ENCODE data around the gene CAMTA1. TPM values are rescaled to one million over a fixed set of nuclear protein-coding genes. Genes with fewer than 3 reads are reported as not detected.

CAMTA1 gene
- total and polyA plus RNA-seq, 3 experiments from 2014 or later: 60.2 to 79.0 (median 61.7) TPM

DNA sequence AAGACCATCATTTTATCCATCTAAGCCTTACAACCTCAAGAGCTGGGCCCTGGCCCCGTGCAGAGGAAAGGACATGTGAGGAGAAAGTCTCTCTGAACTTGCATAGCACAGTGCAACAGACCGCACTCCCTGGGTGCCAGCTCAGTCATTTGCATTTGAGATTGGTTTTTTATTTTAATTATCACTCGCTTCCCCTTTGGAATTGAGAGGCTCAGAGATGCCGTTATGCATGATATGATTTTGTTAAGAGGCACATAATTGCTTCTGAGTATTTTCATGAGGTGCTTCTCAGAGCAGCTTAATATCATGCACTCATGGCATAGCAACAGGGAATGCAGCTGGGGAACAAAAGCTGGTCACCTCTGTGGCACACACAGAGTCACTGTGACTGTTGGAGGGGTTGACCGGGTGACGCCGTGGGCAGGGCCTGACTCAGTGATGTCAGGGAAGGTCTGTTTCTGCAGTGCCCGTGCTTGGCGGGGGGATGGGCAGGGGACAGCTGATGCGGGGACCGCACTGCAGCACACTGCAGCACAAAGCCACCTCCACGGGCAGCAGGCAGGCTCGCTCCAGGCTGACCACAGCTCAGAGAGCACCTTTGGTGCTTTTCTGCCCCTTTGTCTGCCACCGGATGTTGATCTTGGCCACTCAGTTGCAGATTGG lies 942.7 kb downstream of the CAMTA1 start:
- Mint-ChIP-seq H3K27me3 (peaks cover 9 to 29% of the 10 kb centered on the region in 2 donors), H3K4me1 (peaks cover 5 to 9% (median 9%) of the 10 kb centered on the region in 3 donors), H3K9me3 (peaks cover 0 to 3% (median 0%) of the 10 kb centered on the region in 5 donors), H3K27ac (no peak overlapping the region), H3K36me3 (peaks cover 0 to 1% (median 0%) of the 10 kb centered on the region in 3 donors), H3K4me3 (no peak overlapping the region)
- H3K4me3 ChIP-seq (ENCODE audit: low read length): no peak overlapping the region
- H3K4me1 ChIP-seq (ENCODE audit: insufficient read depth, low read length): no peaks in the 10 kb centered on the region
- DNase-seq: no peak
- H3K27ac ChIP-seq (ENCODE audit: low read depth, low read length): no peak overlapping the region
- ChIA-PET POLR2A (no interaction called here), CTCF (interaction anchor here (1.9 to 2.1 kb wide), 2 partner anchors 24 to 60 kb away, joined by 6 to 9 read pairs; no protein-coding TSS in a partner anchor)
- H3K27me3 ChIP-seq (ENCODE audit: insufficient read depth, low read length, poor library complexity, severe bottlenecking): no peaks in the 10 kb centered on the region
- no peaks in the 10 kb centered on the region for H3K9me3 ChIP-seq (ENCODE audit: low read length)
- H3K36me3 ChIP-seq (ENCODE audit: insufficient read depth, low read length): no peaks in the 10 kb centered on the region

DNA sequence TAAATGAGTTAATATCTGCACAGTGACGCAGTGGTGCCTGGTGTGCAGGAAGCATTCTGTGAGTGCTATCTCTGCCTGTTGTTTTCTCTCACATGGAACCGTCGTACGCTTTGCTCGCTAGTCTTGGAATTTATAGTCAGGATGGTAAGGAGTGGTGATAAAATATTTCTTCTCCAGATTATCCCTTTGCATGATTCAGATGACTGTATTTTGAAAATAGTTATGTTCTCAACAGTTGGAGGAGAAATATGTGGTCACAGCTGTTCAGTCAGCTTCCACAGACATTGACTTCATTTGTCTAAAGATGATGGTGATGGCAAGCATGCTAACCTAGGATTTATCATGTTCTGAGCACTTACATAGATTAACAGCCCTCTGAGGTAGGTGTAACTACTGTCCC lies 944.5 kb downstream of the CAMTA1 start:
- Histone ChIP-seq H3K36me3 (ENCODE audit: insufficient read depth, low read length) (no peaks in the 10 kb centered on the region), H3K4me3 (ENCODE audit: low read length) (no peak overlapping the region), H3K4me1 (ENCODE audit: insufficient read depth, low read length) (no peaks in the 10 kb centered on the region), H3K27me3 (ENCODE audit: insufficient read depth, low read length, poor library complexity, severe bottlenecking) (no peaks in the 10 kb centered on the region), H3K9me3 (ENCODE audit: low read length) (no peaks in the 10 kb centered on the region), H3K27ac (ENCODE audit: low read depth, low read length) (no peak overlapping the region)
- peaks cover 8 to 31% of the 10 kb centered on the region in 2 donors for H3K27me3 Mint-ChIP-seq
- DNase-seq: no peak
- CTCF ChIA-PET: no interaction called here
- peaks cover 5 to 9% (median 9%) of the 10 kb centered on the region in 3 donors for H3K4me1 Mint-ChIP-seq
- POLR2A ChIA-PET: no interaction called here
- H3K4me3 Mint-ChIP-seq: no peak overlapping the region
- H3K36me3 Mint-ChIP-seq: peaks cover 0 to 1% (median 0%) of the 10 kb centered on the region in 3 donors
- H3K9me3 Mint-ChIP-seq: peaks cover 0 to 3% (median 0%) of the 10 kb centered on the region in 5 donors
- no peak overlapping the region for H3K27ac Mint-ChIP-seq

DNA sequence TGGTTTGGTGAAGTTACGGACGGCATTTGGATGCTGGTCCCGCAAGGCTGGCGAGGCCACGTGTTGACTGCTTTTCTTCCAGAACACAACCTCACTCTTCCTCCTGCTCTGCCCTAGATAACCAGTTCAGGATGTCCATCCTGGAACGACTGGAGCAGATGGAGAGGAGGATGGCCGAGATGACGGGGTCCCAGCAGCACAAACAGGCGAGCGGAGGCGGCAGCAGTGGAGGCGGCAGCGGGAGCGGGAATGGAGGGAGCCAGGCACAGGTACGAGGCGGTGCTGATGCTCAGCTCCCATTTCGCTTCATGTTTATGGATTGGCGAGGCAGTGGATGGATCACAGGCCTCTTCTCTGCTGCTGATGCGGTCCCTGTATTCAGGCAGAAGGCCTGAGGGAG lies 947.1 kb downstream of the CAMTA1 start:
- Mint-ChIP-seq H3K27me3 (peaks cover 9 to 40% of the 10 kb centered on the region in 2 donors), H3K4me1 (no peaks in the 10 kb centered on the region), H3K4me3 (no peak overlapping the region), H3K36me3 (peaks cover 0 to 1% (median 0%) of the 10 kb centered on the region in 3 donors), H3K27ac (no peak overlapping the region), H3K9me3 (peaks cover 0 to 3% (median 0%) of the 10 kb centered on the region in 5 donors)
- ChIA-PET CTCF (no interaction called here), POLR2A (no interaction called here)
- H3K36me3 ChIP-seq (ENCODE audit: insufficient read depth, low read length): no peaks in the 10 kb centered on the region
- H3K4me3 ChIP-seq (ENCODE audit: low read length): no peak overlapping the region
- DNase-seq: no peak
- no peaks in the 10 kb centered on the region for H3K4me1 ChIP-seq (ENCODE audit: insufficient read depth, low read length)
- no peaks in the 10 kb centered on the region for H3K27me3 ChIP-seq (ENCODE audit: insufficient read depth, low read length, poor library complexity, severe bottlenecking)
- H3K9me3 ChIP-seq (ENCODE audit: low read length): no peaks in the 10 kb centered on the region
- no peak overlapping the region for H3K27ac ChIP-seq (ENCODE audit: low read depth, low read length)

DNA sequence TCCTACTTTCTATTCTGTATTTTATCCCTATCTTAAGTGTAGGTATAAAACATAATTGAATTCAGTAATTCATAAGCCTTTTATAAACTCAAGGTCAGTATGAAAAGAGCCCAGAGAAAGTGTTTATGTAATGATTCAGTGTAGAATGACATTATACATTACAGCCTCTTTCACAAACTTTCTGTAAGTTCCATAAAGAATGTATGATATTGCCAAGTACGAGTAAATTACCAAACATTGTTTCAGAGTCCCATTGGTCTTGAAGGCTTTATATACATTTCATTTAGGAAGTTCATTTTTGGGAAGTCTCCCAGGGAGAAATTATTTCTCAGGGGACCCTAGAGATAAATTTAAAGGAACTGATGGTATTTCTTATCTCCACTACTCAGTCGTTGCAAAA lies 948.0 kb downstream of the CAMTA1 start:
- DNase-seq: no peak
- Mint-ChIP-seq H3K27me3 (peaks cover 9 to 43% of the 10 kb centered on the region in 2 donors), H3K4me1 (no peaks in the 10 kb centered on the region), H3K27ac (peak overlapping the region in 1 of 8 donors; percentile 59), H3K9me3 (peaks cover 0 to 3% (median 0%) of the 10 kb centered on the region in 5 donors), H3K36me3 (peaks cover 0 to 1% (median 0%) of the 10 kb centered on the region in 3 donors), H3K4me3 (no peak overlapping the region)
- H3K36me3 ChIP-seq (ENCODE audit: insufficient read depth, low read length): no peaks in the 10 kb centered on the region
- POLR2A ChIA-PET: no interaction called here
- no peak overlapping the region for H3K4me3 ChIP-seq (ENCODE audit: low read length)
- peaks cover 3% of the 10 kb centered on the region for H3K27me3 ChIP-seq (ENCODE audit: insufficient read depth, low read length, poor library complexity, severe bottlenecking)
- H3K27ac ChIP-seq (ENCODE audit: low read depth, low read length): no peak overlapping the region
- no peaks in the 10 kb centered on the region for H3K4me1 ChIP-seq (ENCODE audit: insufficient read depth, low read length)
- H3K9me3 ChIP-seq (ENCODE audit: low read length): no peaks in the 10 kb centered on the region
- CTCF ChIA-PET: no interaction called here

DNA sequence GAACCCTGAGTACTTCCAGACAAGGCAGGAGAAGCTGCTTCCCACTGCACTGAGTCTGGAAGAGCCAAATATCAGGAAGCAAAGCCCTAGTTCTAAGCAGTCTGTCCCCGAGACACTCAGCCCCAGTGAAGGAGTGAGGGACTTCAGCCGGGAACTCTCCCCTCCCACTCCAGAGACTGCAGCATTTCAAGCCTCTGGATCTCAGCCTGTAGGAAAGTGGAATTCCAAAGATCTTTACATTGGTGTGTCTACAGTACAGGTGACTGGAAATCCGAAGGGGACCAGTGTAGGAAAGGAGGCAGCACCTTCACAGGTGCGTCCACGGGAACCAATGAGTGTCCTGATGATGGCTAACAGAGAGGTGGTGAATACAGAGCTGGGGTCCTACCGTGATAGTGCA lies 952.8 kb downstream of the CAMTA1 start:
- H3K4me3 Mint-ChIP-seq: no peak overlapping the region
- no peaks in the 10 kb centered on the region for H3K36me3 ChIP-seq (ENCODE audit: insufficient read depth, low read length)

DNA sequence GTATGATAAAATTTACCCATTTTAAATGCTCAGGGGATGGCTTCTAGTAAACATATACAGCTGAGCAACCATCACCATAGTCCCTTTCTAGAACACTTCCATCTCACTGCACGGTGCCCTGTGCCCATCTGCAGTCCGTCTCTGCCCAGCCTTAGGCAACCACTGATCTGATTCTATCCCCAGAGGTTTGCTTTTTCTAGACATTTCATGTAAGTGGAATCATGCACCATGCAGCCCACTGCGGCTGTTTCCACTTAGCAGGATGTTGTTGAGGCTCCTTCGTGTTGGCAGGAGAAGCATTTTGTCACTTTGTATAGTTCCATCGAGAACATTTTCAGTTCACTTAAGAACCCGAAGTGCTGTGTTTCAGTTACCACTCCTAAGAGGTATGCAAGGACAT lies 958.1 kb downstream of the CAMTA1 start:
- H3K4me1 Mint-ChIP-seq: peaks cover 3 to 7% (median 5%) of the 10 kb centered on the region in 3 donors
- Histone ChIP-seq H3K27me3 (ENCODE audit: insufficient read depth, low read length, poor library complexity, severe bottlenecking) (no peaks in the 10 kb centered on the region), H3K27ac (ENCODE audit: low read depth, low read length) (no peak overlapping the region), H3K4me3 (ENCODE audit: low read length) (no peak overlapping the region), H3K4me1 (ENCODE audit: insufficient read depth, low read length) (no peaks in the 10 kb centered on the region), H3K9me3 (ENCODE audit: low read length) (no peaks in the 10 kb centered on the region), H3K36me3 (ENCODE audit: insufficient read depth, low read length) (no peaks in the 10 kb centered on the region)
- no peaks in the 10 kb centered on the region for H3K9me3 Mint-ChIP-seq
- peaks cover 7 to 12% of the 10 kb centered on the region in 2 donors for H3K27me3 Mint-ChIP-seq
- ChIA-PET POLR2A (no interaction called here), CTCF (interaction anchor here (2.4 kb wide), 1 partner anchor 9 kb away, joined by 12 read pairs; no protein-coding TSS in a partner anchor)
- no peak for DNase-seq
- no peak overlapping the region for H3K4me3 Mint-ChIP-seq
- H3K27ac Mint-ChIP-seq: no peak overlapping the region
- peaks cover 0 to 15% (median 0%) of the 10 kb centered on the region in 3 donors for H3K36me3 Mint-ChIP-seq

More for the DNA sequence above, 952.8 kb downstream of the CAMTA1 start:
- ChIA-PET POLR2A (no interaction called here), CTCF (no interaction called here)
- Mint-ChIP-seq H3K27ac (no peak overlapping the region), H3K9me3 (no peaks in the 10 kb centered on the region), H3K36me3 (peaks cover 0 to 15% (median 0%) of the 10 kb centered on the region in 3 donors), H3K27me3 (peaks cover 10 to 32% of the 10 kb centered on the region in 2 donors), H3K4me1 (peaks cover 0 to 5% (median 3%) of the 10 kb centered on the region in 3 donors)
- H3K4me1 ChIP-seq (ENCODE audit: insufficient read depth, low read length): no peaks in the 10 kb centered on the region
- no peak overlapping the region for H3K4me3 ChIP-seq (ENCODE audit: low read length)
- no peaks in the 10 kb centered on the region for H3K9me3 ChIP-seq (ENCODE audit: low read length)
- no peak for DNase-seq
- peaks cover 3% of the 10 kb centered on the region for H3K27me3 ChIP-seq (ENCODE audit: insufficient read depth, low read length, poor library complexity, severe bottlenecking)
- no peak overlapping the region for H3K27ac ChIP-seq (ENCODE audit: low read depth, low read length)

DNA sequence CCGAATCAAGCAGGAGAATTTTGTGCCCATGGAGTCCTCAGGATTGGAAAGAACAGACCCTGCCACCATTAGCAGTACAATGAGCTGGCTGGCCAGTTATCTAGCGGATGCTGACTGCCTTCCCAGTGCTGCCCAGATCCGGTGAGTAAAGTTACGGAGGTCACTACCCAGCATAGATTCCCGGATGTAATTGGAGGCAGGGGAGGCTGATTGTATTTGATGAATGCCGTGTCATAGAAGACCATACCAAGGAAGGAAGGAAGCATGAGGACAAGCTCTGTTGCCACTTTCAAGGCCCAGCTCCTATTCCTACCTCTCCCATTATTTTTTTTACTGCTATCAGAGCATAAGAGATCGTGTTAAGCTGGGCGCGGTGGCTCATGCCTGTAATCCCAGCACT lies 959.6 kb downstream of the CAMTA1 start:
- H3K9me3 ChIP-seq (ENCODE audit: low read length): no peaks in the 10 kb centered on the region
- H3K4me1 ChIP-seq (ENCODE audit: insufficient read depth, low read length): no peaks in the 10 kb centered on the region
- peaks cover 3 to 6% of the 10 kb centered on the region in 2 donors for H3K27me3 Mint-ChIP-seq

DNA sequence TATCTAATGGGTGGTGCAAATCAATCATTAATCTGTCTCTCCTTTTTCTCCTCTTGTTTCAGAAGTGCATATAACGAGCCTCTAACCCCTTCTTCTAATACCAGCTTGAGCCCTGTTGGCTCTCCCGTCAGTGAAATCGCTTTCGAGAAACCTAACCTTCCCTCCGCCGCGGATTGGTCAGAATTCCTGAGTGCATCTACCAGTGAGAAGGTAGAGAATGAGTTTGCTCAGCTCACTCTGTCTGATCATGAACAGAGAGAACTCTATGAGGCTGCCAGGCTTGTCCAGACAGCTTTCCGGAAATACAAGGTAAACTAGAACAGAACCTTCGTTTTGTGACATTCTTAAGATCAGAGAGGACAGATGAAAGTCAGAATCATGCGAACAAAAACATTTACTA lies 960.5 kb downstream of the CAMTA1 start:
- Mint-ChIP-seq H3K27me3 (peaks cover 3 to 6% of the 10 kb centered on the region in 2 donors), H3K27ac (peak overlapping the region in 2 of 8 donors; percentile 1 to 41), H3K4me3 (no peak overlapping the region), H3K36me3 (no peaks in the 10 kb centered on the region), H3K4me1 (peaks cover 4 to 12% (median 7%) of the 10 kb centered on the region in 3 donors), H3K9me3 (no peaks in the 10 kb centered on the region)
- H3K27ac ChIP-seq (ENCODE audit: low read depth, low read length): no peak overlapping the region
- no peaks in the 10 kb centered on the region for H3K36me3 ChIP-seq (ENCODE audit: insufficient read depth, low read length)
- ChIA-PET POLR2A (no interaction called here), CTCF (interaction anchor here (2.0 kb wide), 1 partner anchor 78 kb away, joined by 4 read pairs; no protein-coding TSS in a partner anchor)
- DNase-seq: no peak
- no peaks in the 10 kb centered on the region for H3K9me3 ChIP-seq (ENCODE audit: low read length)
- no peaks in the 10 kb centered on the region for H3K27me3 ChIP-seq (ENCODE audit: insufficient read depth, low read length, poor library complexity, severe bottlenecking)
- H3K4me1 ChIP-seq (ENCODE audit: insufficient read depth, low read length): no peaks in the 10 kb centered on the region
- H3K4me3 ChIP-seq (ENCODE audit: low read length): no peak overlapping the region

More for the DNA sequence above, 959.6 kb downstream of the CAMTA1 start:
- Mint-ChIP-seq H3K36me3 (peaks cover 0 to 1% (median 0%) of the 10 kb centered on the region in 3 donors), H3K4me1 (peaks cover 5 to 12% (median 5%) of the 10 kb centered on the region in 3 donors), H3K4me3 (no peak overlapping the region), H3K9me3 (no peaks in the 10 kb centered on the region), H3K27ac (peak overlapping the region in 1 of 8 donors; percentile 88)
- Histone ChIP-seq H3K27ac (ENCODE audit: low read depth, low read length) (no peak overlapping the region), H3K27me3 (ENCODE audit: insufficient read depth, low read length, poor library complexity, severe bottlenecking) (no peaks in the 10 kb centered on the region), H3K36me3 (ENCODE audit: insufficient read depth, low read length) (no peaks in the 10 kb centered on the region), H3K4me3 (ENCODE audit: low read length) (no peak overlapping the region)
- ChIA-PET POLR2A (no interaction called here), CTCF (interaction anchor here (0.8 to 2.0 kb wide), 2 partner anchors 13 to 77 kb away, joined by 3 to 4 read pairs; no protein-coding TSS in a partner anchor)
- no peak for DNase-seq

Measured in CD8-positive, alpha-beta memory T cell (primary cell).